Colonic mucosa (tissue), 4 donors: ENCODE data around the gene CACNA1D. TPM values are rescaled to one million over a fixed set of nuclear protein-coding genes. Genes with fewer than 3 reads are reported as not detected.

Experiments used
- DNase-seq: peaks from one replicate; pipeline ENCODE4 v3.0.0-alpha.2; 2020
- H3K27ac ChIP-seq: fragments of 200-600 bp; one replicate; pipeline ENCODE4 v1.8.0; 2021
- H3K27me3 ChIP-seq: fragments of 200-600 bp; one replicate; pipeline ENCODE4 v1.8.0; 2021
- H3K36me3 ChIP-seq: fragments of 200-600 bp; one replicate; pipeline ENCODE4 v1.8.0; 2021
- H3K4me1 ChIP-seq: fragments of 200-600 bp; one replicate; pipeline ENCODE4 v1.8.0; 2021; ENCODE audit warnings: mild to moderate bottlenecking
- H3K4me3 ChIP-seq: fragments of 200-600 bp; one replicate; pipeline ENCODE4 v1.8.0; 2021
- H3K9ac ChIP-seq, 2 donors: one replicate each; pipeline ENCODE4 v1.7.0; 2013; ENCODE audit warnings: control low read depth in 2 of 2, low read depth in 2 of 2, low read length in 2 of 2
- H3K9me3 ChIP-seq: fragments of 200-600 bp; one replicate; pipeline ENCODE4 v1.8.0; 2021
- CTCF ChIP-seq: fragments of 200-600 bp; IDR thresholded peaks from one replicate; pipeline ENCODE4 v1.8.0; 2022; ENCODE audit warnings: antibody characterized with exemption, mild to moderate bottlenecking
- intact Hi-C: fragments of 100-400 bp; cut with DNase I; formaldehyde crosslinking; loops from one replicate; pipeline ENCODE4 v1.14.1; 2022
- total RNA-seq, 2 donors: library from RNA; stranded (reverse); fragmentation: NEBNext Ultra II Directional in 1 of 2; extraction: Animal tissue kit (Norgen Biotek cat#: 25700) in 1 of 2; gene quantifications; one replicate each; pipeline ENCODE4 v1.2.1, GENCODE V29; 2021
- donor health status: healthy.
- donor health status: DM: no; HTN: no; CAD: no.
- donor health status: DM: no; HTN: no; CAD: no.

The CACNA1D gene
- total RNA-seq, 2 donors from 2014 or later: 9.6 to 17.1 TPM

GRCh38 chr3:53616971-53617892, 122.8 kb downstream of the CACNA1D start:
- Histone ChIP-seq H3K36me3 (no peaks in the 10 kb centered on the region), H3K27me3 (no peaks in the 10 kb centered on the region), H3K9ac (no peak overlapping the region), H3K4me3 (no peak overlapping the region), H3K9me3 (no peaks in the 10 kb centered on the region), H3K4me1 (peaks cover 5% of the 10 kb centered on the region), H3K27ac (no peak overlapping the region)
- TF ChIP-seq CTCF: no peak
- no peak for DNase-seq
- intact Hi-C loops: no loop called here

- TF ChIP-seq CTCF: no peak
- H3K27ac ChIP-seq: no peak overlapping the region
These were observed 123.6 kb downstream of the CACNA1D start for GRCh38 chr3:53617893-53618523.

GRCh38 chr3:53618524-53618906, 124.1 kb downstream of the CACNA1D start:
- peaks cover 5% of the 10 kb centered on the region for H3K4me1 ChIP-seq
- H3K9ac ChIP-seq: no peak overlapping the region

More at GRCh38 chr3:53617893-53618523, 123.6 kb downstream of the CACNA1D start:
- Histone ChIP-seq H3K4me1 (peaks cover 5% of the 10 kb centered on the region), H3K9me3 (no peaks in the 10 kb centered on the region), H3K27me3 (no peaks in the 10 kb centered on the region), H3K36me3 (no peaks in the 10 kb centered on the region), H3K9ac (no peak overlapping the region), H3K4me3 (no peak overlapping the region)
- DNase-seq: no peak
- intact Hi-C loops: no loop called here

GRCh38 chr3:53618936-53619335, 124.5 kb downstream of the CACNA1D start:
- Histone ChIP-seq H3K27me3 (no peaks in the 10 kb centered on the region), H3K27ac (no peak overlapping the region), H3K4me3 (no peak overlapping the region), H3K9me3 (no peaks in the 10 kb centered on the region), H3K4me1 (peaks cover 5% of the 10 kb centered on the region), H3K9ac (no peak overlapping the region), H3K36me3 (no peaks in the 10 kb centered on the region)
- intact Hi-C loops: no loop called here
- DNase-seq: peak; percentile 67
- TF ChIP-seq CTCF: no peak

More at GRCh38 chr3:53618524-53618906, 124.1 kb downstream of the CACNA1D start:
- no peak overlapping the region for H3K27ac ChIP-seq
- peak; percentile 21 for DNase-seq
- intact Hi-C loops: no loop called here
- H3K36me3 ChIP-seq: no peaks in the 10 kb centered on the region
- no peaks in the 10 kb centered on the region for H3K9me3 ChIP-seq
- no peaks in the 10 kb centered on the region for H3K27me3 ChIP-seq
- TF ChIP-seq CTCF: no peak
- H3K4me3 ChIP-seq: no peak overlapping the region

GRCh38 chr3:53624061-53624857, 129.8 kb downstream of the CACNA1D start:
- H3K9ac ChIP-seq: no peak overlapping the region
- no peaks in the 10 kb centered on the region for H3K36me3 ChIP-seq
- H3K9me3 ChIP-seq: no peaks in the 10 kb centered on the region
- H3K4me1 ChIP-seq: no peaks in the 10 kb centered on the region
- TF ChIP-seq CTCF: no peak
- no peak overlapping the region for H3K27ac ChIP-seq
- no peak overlapping the region for H3K4me3 ChIP-seq
- no peaks in the 10 kb centered on the region for H3K27me3 ChIP-seq
- no peak for DNase-seq
- intact Hi-C loops: no loop called here
